ENCODE measurements around the gene HSD17B11. TPM values are rescaled to one million over a fixed set of nuclear protein-coding genes. Genes with fewer than 3 reads are reported as not detected.

Gene HSD17B11
- total and polyA plus RNA-seq, 12 donors: 34.1 to 202 (median 96.1) TPM

GRCh38 chr4:87363552-87363951 is 27.4 kb downstream of the HSD17B11 start:
- H3K9me3 ChIP-seq (replicated peaks in 1 of 3): no peaks in the 10 kb centered on the region
- H3K27ac ChIP-seq: no peak overlapping the region
- H3K4me3 ChIP-seq: no peak overlapping the region
- DNase-seq: no peak
- no peaks in the 10 kb centered on the region for H3K27me3 ChIP-seq
- intact Hi-C loops (cut with DNase I): no loop called here
- H3K4me1 ChIP-seq (replicated peaks in 1 of 2): no peaks in the 10 kb centered on the region
- whole genome bisulfite sequencing, 4 donors: 95 to 99% (median 97%) methylated on average over 2 of the region's 2 CpGs
- TF ChIP-seq POLR2A (IDR thresholded peaks at IDR 0.05) (no peak), CTCF (IDR thresholded peaks at IDR 0.05) (no peak)
- H3K36me3 ChIP-seq (replicated peaks in 1 of 2): peaks cover 0 to 40% of the 10 kb centered on the region in 2 donors

- H3K4me1 ChIP-seq (replicated peaks in 1 of 2): peaks cover 0 to 9% of the 10 kb centered on the region in 2 donors
- WGBS, 4 donors: 65 to 73% (median 70%) methylated on average over 7 of the region's 7 CpGs
- peaks cover 0 to 26% of the 10 kb centered on the region in 2 donors for H3K36me3 ChIP-seq (replicated peaks in 1 of 2)
- no peak overlapping the region for H3K4me3 ChIP-seq
- no peaks in the 10 kb centered on the region for H3K9me3 ChIP-seq (replicated peaks in 1 of 3)
- H3K27ac ChIP-seq: no peak overlapping the region
- H3K27me3 ChIP-seq: no peaks in the 10 kb centered on the region
- DNase-seq: no peak
- TF ChIP-seq CTCF (IDR thresholded peaks at IDR 0.05): no peak
- intact Hi-C loops (cut with DNase I): no loop called here
Observed at GRCh38 chr4:87360338-87360935, 30.6 kb downstream of the HSD17B11 start.

GRCh38 chr4:87359258-87359657 is 31.7 kb downstream of the HSD17B11 start:
- 96 to 99% (median 98%) methylated on average over 4 of the region's 4 CpGs for WGBS, 4 donors
- intact Hi-C loops (cut with DNase I): no loop called here
- no peak overlapping the region for H3K4me3 ChIP-seq
- TF ChIP-seq CTCF (IDR thresholded peaks at IDR 0.05) (no peak), POLR2A (IDR thresholded peaks at IDR 0.05) (no peak)
- no peaks in the 10 kb centered on the region for H3K27me3 ChIP-seq
- H3K9me3 ChIP-seq (replicated peaks in 1 of 3): no peaks in the 10 kb centered on the region
- peaks cover 0 to 14% of the 10 kb centered on the region in 2 donors for H3K36me3 ChIP-seq (replicated peaks in 1 of 2)
- no peak for DNase-seq
- no peak overlapping the region for H3K27ac ChIP-seq
- peaks cover 10 to 20% of the 10 kb centered on the region in 2 donors for H3K4me1 ChIP-seq (replicated peaks in 1 of 2)

- intact Hi-C loops (cut with DNase I): no loop called here
- no peak for DNase-seq
- TF ChIP-seq POLR2A (IDR thresholded peaks at IDR 0.05) (no peak), CTCF (IDR thresholded peaks at IDR 0.05) (no peak)
- H3K9me3 ChIP-seq (replicated peaks in 1 of 3): no peaks in the 10 kb centered on the region
- peaks cover 12 to 27% of the 10 kb centered on the region in 2 donors for H3K4me1 ChIP-seq (replicated peaks in 1 of 2)
- 68 to 75% (median 71%) methylated on average over 2 of the region's 2 CpGs for WGBS, 4 donors
- H3K4me3 ChIP-seq: no peak overlapping the region
- peaks cover 0 to 3% of the 10 kb centered on the region in 2 donors for H3K36me3 ChIP-seq (replicated peaks in 1 of 2)
- H3K27ac ChIP-seq: peak overlapping the region in 1 of 5 donors; percentile 27
- no peaks in the 10 kb centered on the region for H3K27me3 ChIP-seq
Observed at GRCh38 chr4:87356832-87357526, 34.0 kb downstream of the HSD17B11 start.
